H1 (cell line): ENCODE results near the gene SERGEF. TPM values are rescaled to one million over a fixed set of nuclear protein-coding genes. Genes with fewer than 3 reads are reported as not detected.

Experiments used
- CTCF ChIA-PET: fragments of 300-600 bp; sonication (Branson Sonifier 250); formaldehyde crosslinking; loops from one replicate; lab custom pipeline; 2021; ENCODE audit not compliant: partially characterized antibody; lab: Charles Lee
- POLR2A ChIA-PET: fragments of 300-600 bp; sonication (Branson Sonifier 250); formaldehyde crosslinking; loops from one replicate; lab custom pipeline; 2021; ENCODE audit warnings: inconsistent platforms; ENCODE audit not compliant: partially characterized antibody; lab: Charles Lee
- DNase-seq, 2 experiments: peaks; one replicate each; pipeline versions ENCODE4 v3.0.0 to v3.0.0-alpha.2; 2010 to 2022; ENCODE audit warnings: low spot score in 2 of 2, low read depth in 1 of 2, mixed read lengths in 1 of 2
- FAIRE-seq: peaks from 2 replicates; lab custom pipeline; 2011; peaks lifted over from hg19 to GRCh38; lab: Jason Lieb, UNC
- H2AFZ ChIP-seq: 2 replicates; pipeline ENCODE4 v1.8.1; 2012; ENCODE audit warnings: low read length, inconsistent platforms
- H2AK5ac ChIP-seq: 2 replicates; pipeline ENCODE4 v1.6.1; 2013; ENCODE audit warnings: low read depth, low read length
- H2BK120ac ChIP-seq: replicated peaks from 2 replicates; pipeline ENCODE3; 2013; ENCODE audit warnings: low read depth, low read length, inconsistent platforms
- H2BK12ac ChIP-seq: 2 replicates; pipeline ENCODE4 v1.6.1; 2013; ENCODE audit warnings: low read depth, low read length
- H2BK15ac ChIP-seq: 2 replicates; pipeline ENCODE4 v1.6.1; 2013; ENCODE audit warnings: low read length
- H2BK20ac ChIP-seq: 2 replicates; pipeline ENCODE4 v1.6.1; 2013; ENCODE audit warnings: low read length
- H2BK5ac ChIP-seq: 2 replicates; pipeline ENCODE4 v1.6.1; 2013; ENCODE audit warnings: low read depth, low read length
- H3K14ac ChIP-seq: 2 replicates; pipeline ENCODE4 v1.6.1; 2013; ENCODE audit warnings: inconsistent platforms; ENCODE audit not compliant: insufficient read length
- H3K18ac ChIP-seq: 2 replicates; pipeline ENCODE4 v1.6.1; 2013; ENCODE audit warnings: low read length; ENCODE audit errors: extremely low read depth
- H3K23ac ChIP-seq: 2 replicates; pipeline ENCODE4 v1.6.1; 2013; ENCODE audit warnings: inconsistent platforms; ENCODE audit not compliant: insufficient read length
- H3K23me2 ChIP-seq: 2 replicates; pipeline ENCODE4 v1.6.1; 2013; ENCODE audit warnings: low read depth, low read length
- H3K27ac ChIP-seq: 2 replicates; pipeline ENCODE4 v1.6.1; 2011; ENCODE audit warnings: low read depth, low read length, inconsistent platforms
- H3K27me3 ChIP-seq, 4 experiments: replicated peaks in 1 of 4; 1 replicate in 1 of 4; 2 replicates in 3 of 4; pipeline versions ENCODE4 v1.6.1 to v1.8.1; 2011 to 2013; ENCODE audit warnings: low read length in 3 of 4, mild to moderate bottlenecking in 3 of 4, inconsistent platforms in 2 of 4, mixed read lengths in 2 of 4, moderate library complexity in 1 of 4; ENCODE audit not compliant: control insufficient read depth in 3 of 4, insufficient read depth in 3 of 4; ENCODE audit errors: extremely low read depth in 1 of 4
- H3K36me3 ChIP-seq, 4 experiments: 2 replicates each; pipeline versions ENCODE4 v1.6.1 to v1.8.1; 2011 to 2013; ENCODE audit warnings: mild to moderate bottlenecking in 4 of 4, low read length in 3 of 4, moderate library complexity in 2 of 4, control low read depth in 1 of 4, inconsistent platforms in 1 of 4; ENCODE audit not compliant: insufficient read depth in 4 of 4, control insufficient read depth in 2 of 4
- H3K4ac ChIP-seq: replicated peaks from 2 replicates; pipeline ENCODE3; 2013; ENCODE audit warnings: low read length, low read depth, mixed read lengths, inconsistent platforms; ENCODE audit not compliant: insufficient read length
- H3K4me1 ChIP-seq, 4 experiments: replicated peaks in 1 of 4; 1 replicate in 1 of 4; 2 replicates in 3 of 4; pipeline versions ENCODE4 v1.6.1 to v1.8.1; 2011 to 2013; ENCODE audit warnings: low read length in 3 of 4, inconsistent platforms in 2 of 4, mixed read lengths in 1 of 4; ENCODE audit not compliant: insufficient read depth in 4 of 4, control insufficient read depth in 3 of 4
- H3K4me2 ChIP-seq, 2 experiments: 2 replicates each; pipeline versions ENCODE4 v1.6.1 to v1.8.1; 2011 to 2013; ENCODE audit warnings: low read depth in 2 of 2, low read length in 2 of 2, control low read depth in 1 of 2, inconsistent platforms in 1 of 2, mild to moderate bottlenecking in 1 of 2; ENCODE audit not compliant: insufficient read depth in 1 of 2
- H3K4me3 ChIP-seq, 4 experiments: fragments of 200-600, 300-600 bp in 1 of 4; sonication (generic), shearing (Covaris generic), sonication (Bioruptor Twin) in 1 of 4; 2 replicates each; pipeline versions ENCODE4 v1.5.1 to v1.8.1; 2011 to 2016; ENCODE audit warnings: low read length in 4 of 4, low read depth in 3 of 4, control low read depth in 2 of 4, inconsistent platforms in 2 of 4, mild to moderate bottlenecking in 2 of 4, mixed read lengths in 1 of 4, moderate library complexity in 1 of 4; ENCODE audit not compliant: insufficient read depth in 2 of 4; ENCODE audit errors: extremely low read depth in 1 of 4
- H3K56ac ChIP-seq: replicated peaks from 2 replicates; pipeline ENCODE3; 2013; ENCODE audit warnings: low read depth, mild to moderate bottlenecking, mixed read lengths, low read length, inconsistent platforms; ENCODE audit not compliant: insufficient read length
- H3K79me1 ChIP-seq: 2 replicates; pipeline ENCODE4 v1.6.1; 2013; ENCODE audit warnings: low read depth, low read length, control low read depth
- H3K79me2 ChIP-seq, 2 experiments: 2 replicates each; pipeline versions ENCODE4 v1.6.1 to v1.8.1; 2012 to 2013; ENCODE audit warnings: low read length in 2 of 2, mild to moderate bottlenecking in 2 of 2, inconsistent platforms in 1 of 2; ENCODE audit not compliant: insufficient read depth in 2 of 2, control insufficient read depth in 1 of 2
- H3K9ac ChIP-seq, 4 experiments: replicated peaks in 1 of 4; 1 replicate in 1 of 4; 2 replicates in 3 of 4; pipeline versions ENCODE4 v1.6.1 to v1.8.1; 2011 to 2013; ENCODE audit warnings: low read depth in 3 of 4, low read length in 3 of 4, control low read depth in 2 of 4, mild to moderate bottlenecking in 2 of 4, moderate library complexity in 2 of 4, inconsistent platforms in 1 of 4; ENCODE audit errors: extremely low read depth in 1 of 4
- H3K9me3 ChIP-seq, 2 experiments: 2 replicates each; pipeline versions ENCODE4 v1.6.1 to v1.8.1; 2012 to 2013; ENCODE audit warnings: mild to moderate bottlenecking in 2 of 2, moderate library complexity in 2 of 2, control low read depth in 1 of 2, inconsistent platforms in 1 of 2, low read depth in 1 of 2, low read length in 1 of 2, mixed read lengths in 1 of 2; ENCODE audit not compliant: insufficient read depth in 2 of 2
- H4K20me1 ChIP-seq, 2 experiments: replicated peaks in 1 of 2; 2 replicates each; pipeline versions ENCODE3 to v1.8.1; 2011 to 2013; ENCODE audit warnings: inconsistent platforms in 2 of 2, low read length in 2 of 2, mild to moderate bottlenecking in 1 of 2; ENCODE audit not compliant: insufficient read depth in 2 of 2, control insufficient read depth in 1 of 2
- H4K5ac ChIP-seq: 2 replicates; pipeline ENCODE4 v1.6.1; 2013; ENCODE audit warnings: low read length, low read depth, mixed read lengths, inconsistent platforms; ENCODE audit not compliant: insufficient read length
- H4K8ac ChIP-seq: 2 replicates; pipeline ENCODE4 v1.8.0; 2013; ENCODE audit warnings: mild to moderate bottlenecking, moderate library complexity, low read length, inconsistent platforms; ENCODE audit not compliant: insufficient read depth; ENCODE audit errors: extremely low read depth
- H4K91ac ChIP-seq: replicated peaks from 2 replicates; pipeline ENCODE3; 2013; ENCODE audit warnings: low read length, mixed read lengths, inconsistent platforms; ENCODE audit not compliant: insufficient read length
- EGR1 ChIP-seq: IDR thresholded peaks from 2 replicates; pipeline ENCODE4 v1.6.1; 2011; ENCODE audit warnings: low read depth, low read length, borderline replicate concordance
- FOSL1 ChIP-seq: IDR thresholded peaks from 2 replicates; pipeline ENCODE4 v1.6.1; 2011; ENCODE audit warnings: mild to moderate bottlenecking, low read depth, low read length, moderate library complexity; ENCODE audit not compliant: insufficient read depth
- HDAC6 ChIP-seq: IDR thresholded peaks from one replicate; pipeline ENCODE4 v1.7.1; 2012; ENCODE audit warnings: low read depth, mild to moderate bottlenecking, inconsistent platforms, low read length, moderate library complexity
- MAFK ChIP-seq: IDR thresholded peaks from 2 replicates; pipeline ENCODE4 v1.6.1; 2012; ENCODE audit warnings: low read depth, mild to moderate bottlenecking, improper control_type of control experiment, low read length
- POLR2A ChIP-seq, 2 experiments: IDR thresholded peaks; 1 replicate in 1 of 2; 2 replicates in 1 of 2; pipeline ENCODE4 v1.6.1; 2011; ENCODE audit warnings: low read depth in 2 of 2, low read length in 2 of 2, mild to moderate bottlenecking in 2 of 2; ENCODE audit errors: control extremely low read depth in 1 of 2
- RAD21 ChIP-seq, 2 experiments: IDR thresholded peaks in 1 of 2; conservative IDR thresholded peaks in 1 of 2; 2 replicates each; pipeline ENCODE4 v1.6.1; 2011; ENCODE audit warnings: low read depth in 2 of 2, low read length in 2 of 2, improper control_type of control experiment in 1 of 2, inconsistent platforms in 1 of 2, mild to moderate bottlenecking in 1 of 2, moderate library complexity in 1 of 2
- TAF1 ChIP-seq: IDR thresholded peaks from 2 replicates; pipeline ENCODE4 v1.6.1; 2011; ENCODE audit warnings: mild to moderate bottlenecking, low read depth, low read length
- YY1 ChIP-seq: IDR thresholded peaks from 2 replicates; pipeline ENCODE4 v1.6.1; 2011; ENCODE audit warnings: low read depth, mild to moderate bottlenecking, low read length
- WGBS, 2 experiments: shearing (Covaris generic) in 1 of 2; methylation state at CpG; one replicate each; pipeline versions ENCODE4 v1.1.6 to v1.1.7; 2013 to 2015; ENCODE audit warnings: low lambda C conversion rate in 2 of 2, mixed read lengths in 2 of 2, inconsistent platforms in 1 of 2, low coverage in 1 of 2, missing lambda C conversion rate in 1 of 2; ENCODE audit not compliant: insufficient replicate concordance in 2 of 2, insufficient coverage in 1 of 2, insufficient read length in 1 of 2; ENCODE audit errors: extremely low coverage in 1 of 2, missing lambda C conversion rate in 1 of 2; 5-methylcytosine and 5-hydroxymethylcytosine counted together
- polyA plus RNA-seq, 7 experiments: library from polyadenylated mRNA; depleted of rRNA in 3 of 7; stranded (reverse) in 5 of 7; unstranded in 2 of 7; fragments of >200 nt in 5 of 7; fragments of 200-250 nt in 2 of 7; gene quantifications; 1 replicate in 5 of 7; 2 replicates in 1 of 7; 4 replicates in 1 of 7; pipeline versions ENCODE4 v1.2.1 to v1.2.3, GENCODE V29; 2011 to 2013; ENCODE audit warnings: missing spikeins in 2 of 7, mixed read lengths in 2 of 7
- total RNA-seq: library from RNA; stranded (reverse); fragmentation: NEBNext Ultra II Directional; extraction: Animal tissue kit (Norgen Biotek cat#: 25700); gene quantifications from 2 replicates; pipeline ENCODE4 v1.2.1, GENCODE V29; 2021
- TF ChIP-seq, protein P1 (sequence below): IDR thresholded peaks from 2 replicates; pipeline ENCODE4 v1.6.1; 2011; ENCODE audit warnings: low read depth, mild to moderate bottlenecking, low read length; ENCODE audit not compliant: insufficient read depth

SERGEF gene
- total and polyA plus RNA-seq, 2 of the 8 experiments (the other 6 are each of a cell fraction or from before 2014, with no cell fraction given): 16.6 to 28.8 TPM

- CTCF ChIA-PET: interaction anchor here (1.0 to 4.1 kb wide), 18 partner anchors 12 to 208 kb away, joined by 3 to 28 read pairs (median 5); no protein-coding TSS in a partner anchor
- Histone ChIP-seq H3K23ac (no peak overlapping the region), H3K79me2 (no peaks in the 10 kb centered on the region), H2AK5ac (no peak overlapping the region), H4K20me1 (no peaks in the 10 kb centered on the region), H3K14ac (no peak overlapping the region), H2BK5ac (no peak overlapping the region), H3K27ac (no peak overlapping the region), H3K4me2 (no peak overlapping the region), H3K36me3 (no peaks in the 10 kb centered on the region), H3K9ac (no peak overlapping the region), H3K79me1 (no peaks in the 10 kb centered on the region), H3K4me3 (no peak overlapping the region), H3K18ac (no peak overlapping the region), H3K56ac (no peak overlapping the region), H2BK120ac (no peak overlapping the region), H3K23me2 (peaks cover 2% of the 10 kb centered on the region; the same call in 1 of the 2 replicates), H3K4ac (no peak overlapping the region), H2BK20ac (no peak overlapping the region), H2BK15ac (no peak overlapping the region), H3K9me3 (no peaks in the 10 kb centered on the region; a peak in 1 of 4 replicates), H2AFZ (no peak overlapping the region), H4K91ac (no peak overlapping the region), H4K5ac (no peak overlapping the region), H2BK12ac (no peak overlapping the region), H3K27me3 (no peaks in the 10 kb centered on the region), H3K4me1 (peaks cover 0 to 4% (median 0%) of the 10 kb centered on the region in 4 experiments; a peak in 2 of 7 replicates), H4K8ac (no peak overlapping the region)
- no peak for DNase-seq
- POLR2A ChIA-PET: no interaction called here
- no peak for FAIRE-seq
- 94% methylated on average over 6 of the region's 6 CpGs; no CpG with 5 or more reads in 1 of the 2 experiments for WGBS, 2 experiments
- TF ChIP-seq RAD21 (IDR thresholded peaks at IDR 0.05 in 1 of 2, conservative IDR thresholded peaks at IDR 0.05 in 1 of 2; ENCODE audit: low read depth in 2 of 2, low read length in 2 of 2): no peak
- TF ChIP-seq POLR2A (IDR thresholded peaks at IDR 0.05; ENCODE audit: control extremely low read depth in 1 of 2, low read depth in 2 of 2, low read length in 2 of 2): no peak
- no peak for TF ChIP-seq FOSL1
- no peak for TF ChIP-seq TAF1
- TF ChIP-seq EGR1: no peak
- no peak for TF ChIP-seq YY1
- no peak for TF ChIP-seq MAFK
- no peak for TF ChIP-seq HDAC6
- TF ChIP-seq, protein P1, sequence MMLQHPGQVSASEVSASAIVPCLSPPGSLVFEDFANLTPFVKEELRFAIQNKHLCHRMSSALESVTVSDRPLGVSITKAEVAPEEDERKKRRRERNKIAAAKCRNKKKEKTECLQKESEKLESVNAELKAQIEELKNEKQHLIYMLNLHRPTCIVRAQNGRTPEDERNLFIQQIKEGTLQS: no peak
Observed at GRCh38 chr11:17773674-17774073, 239.2 kb downstream of the SERGEF start.
